Measurements from ENCODE around the gene MGLL.

- TF ChIP-seq CTCF (IDR thresholded peaks at IDR 0.05) (no peak), POLR2AphosphoS5 (IDR thresholded peaks at IDR 0.05) (no peak), POLR2A (IDR thresholded peaks at IDR 0.05) (no peak), EP300 (IDR thresholded peaks at IDR 0.05) (no peak)
These were observed 151.4 kb downstream of the MGLL start for GRCh38 chr3:127670761-127671522.
